Endothelial cell of umbilical vein (primary cell): Measurements from ENCODE around the gene GALNT14. TPM values are rescaled to one million over a fixed set of nuclear protein-coding genes. Genes with fewer than 3 reads are reported as not detected.

Source experiments
- BruUV-seq: library from RNA; stranded (reverse); fragments of 400-500 nt; replicated peaks from 2 replicates; lab custom pipeline; 2021; lab: Mats Ljungman, UMichigan
- CTCF ChIA-PET: fragments of 300-600, 350-600 bp; sonication (Branson Sonifier 250); formaldehyde crosslinking; loops from one replicate; lab custom pipeline; 2021; ENCODE audit warnings: antibody characterized with exemption, inconsistent platforms; lab: Charles Lee
- POLR2A ChIA-PET: fragments of 300-600, 350-600 bp; sonication (Branson Sonifier 250); formaldehyde crosslinking; loops from one replicate; lab custom pipeline; 2021; ENCODE audit warnings: antibody characterized with exemption, inconsistent platforms; lab: Charles Lee
- DNase-seq: peaks from one replicate; pipeline ENCODE4 v3.0.0-alpha.2; 2011; ENCODE audit warnings: low read depth, low spot score
- FAIRE-seq: peaks from 2 replicates; lab custom pipeline; 2011; peaks lifted over from hg19 to GRCh38; lab: Jason Lieb, UNC
- H2AFZ ChIP-seq: 2 replicates; pipeline ENCODE4 v1.6.0; 2012; ENCODE audit warnings: low read depth, low read length, control low read depth, inconsistent platforms
- H3K27ac ChIP-seq: 2 replicates; pipeline ENCODE4 v1.5.1; 2011; ENCODE audit warnings: low read depth, mild to moderate bottlenecking, control low read depth, low read length, moderate library complexity; ENCODE audit not compliant: insufficient read depth
- H3K27me3 ChIP-seq, 2 experiments: 2 replicates each; pipeline versions ENCODE4 v1.6.0 to v1.6.1; 2011; ENCODE audit warnings: low read length in 2 of 2, mixed read lengths in 1 of 2; ENCODE audit not compliant: control insufficient read depth in 2 of 2, insufficient read depth in 2 of 2
- H3K36me3 ChIP-seq, 2 experiments: 2 replicates in 1 of 2; 3 replicates in 1 of 2; pipeline ENCODE4 v1.5.1; 2011; ENCODE audit warnings: low read length in 2 of 2, mild to moderate bottlenecking in 1 of 2, moderate library complexity in 1 of 2; ENCODE audit not compliant: control insufficient read depth in 2 of 2, insufficient read depth in 2 of 2; ENCODE audit errors: extremely low read depth in 1 of 2
- H3K4me1 ChIP-seq: 3 replicates; pipeline ENCODE4 v1.5.1; 2011; ENCODE audit warnings: mild to moderate bottlenecking, low read length; ENCODE audit not compliant: control insufficient read depth, insufficient read depth; ENCODE audit errors: extremely low read depth
- H3K4me2 ChIP-seq: 2 replicates; pipeline ENCODE4 v1.6.1; 2011; ENCODE audit warnings: low read length, control low read depth, mixed read lengths; ENCODE audit not compliant: insufficient read depth
- H3K4me3 ChIP-seq, 3 experiments: fragments of 200-600 bp in 1 of 3; sonication (generic), shearing (Covaris generic) in 1 of 3; replicated peaks in 1 of 3; 2 replicates each; pipeline ENCODE4 v1.5.1; 2011 to 2016; ENCODE audit warnings: control low read depth in 3 of 3, low read length in 3 of 3, mild to moderate bottlenecking in 2 of 3, inconsistent platforms in 1 of 3, low read depth in 1 of 3, moderate library complexity in 1 of 3; ENCODE audit not compliant: insufficient read depth in 1 of 3
- H3K79me2 ChIP-seq: 2 replicates; pipeline ENCODE4 v1.6.0; 2012; ENCODE audit warnings: low read length, inconsistent platforms; ENCODE audit not compliant: control insufficient read depth, insufficient read depth
- H3K9ac ChIP-seq: replicated peaks from 2 replicates; pipeline ENCODE3; 2011; ENCODE audit warnings: low read length, control low read depth; ENCODE audit not compliant: insufficient read depth; ENCODE audit errors: extremely low read depth
- H3K9me1 ChIP-seq: replicated peaks from 3 replicates; pipeline ENCODE4 v1.6.0; 2011; ENCODE audit warnings: mild to moderate bottlenecking, low read length; ENCODE audit not compliant: control insufficient read depth, insufficient read depth; ENCODE audit errors: extremely low read depth
- H3K9me3 ChIP-seq: replicated peaks from 2 replicates; pipeline ENCODE4 v1.5.1; 2012; ENCODE audit warnings: low read length, inconsistent platforms; ENCODE audit not compliant: control insufficient read depth, insufficient read depth
- H4K20me1 ChIP-seq: replicated peaks from 2 replicates; pipeline ENCODE3; 2011; ENCODE audit warnings: mild to moderate bottlenecking, low read length; ENCODE audit not compliant: control insufficient read depth, insufficient read depth; ENCODE audit errors: extremely low read depth
- EZH2 ChIP-seq: IDR thresholded peaks from 2 replicates; pipeline ENCODE4 v1.6.1; 2012; ENCODE audit warnings: borderline replicate concordance, low read depth, mild to moderate bottlenecking, moderate library complexity, low read length, inconsistent platforms; ENCODE audit not compliant: severe bottlenecking
- FOS ChIP-seq: IDR thresholded peaks from 2 replicates; pipeline ENCODE4 v1.6.1; 2011; ENCODE audit warnings: mild to moderate bottlenecking, low read length, moderate library complexity, borderline replicate concordance; ENCODE audit not compliant: insufficient read depth
- GATA2 ChIP-seq: IDR thresholded peaks from 2 replicates; pipeline ENCODE4 v1.7.0; 2011; ENCODE audit warnings: low read depth, mild to moderate bottlenecking, moderate library complexity, mixed read lengths, low read length; ENCODE audit not compliant: insufficient read length, insufficient read depth
- JUN ChIP-seq: IDR thresholded peaks from 2 replicates; pipeline ENCODE4 v1.6.1; 2011; ENCODE audit warnings: borderline replicate concordance, low read depth; ENCODE audit not compliant: insufficient read length, insufficient read depth
- MYC ChIP-seq: IDR thresholded peaks from one replicate; pipeline ENCODE4 v1.6.1; 2011; ENCODE audit warnings: mild to moderate bottlenecking, low read depth, low read length
- POLR2A ChIP-seq: IDR thresholded peaks from 2 replicates; pipeline ENCODE4 v1.6.1; 2012; ENCODE audit warnings: low read depth, mild to moderate bottlenecking, control low read depth, low read length
- POLR2AphosphoS5 ChIP-seq: IDR thresholded peaks from 2 replicates; pipeline ENCODE4 v1.6.1; 2012; ENCODE audit warnings: low read depth, mild to moderate bottlenecking, control low read depth, low read length, moderate library complexity; ENCODE audit not compliant: insufficient read depth
- dilution Hi-C: fragments of 300-500 bp; cut with MboI; formaldehyde crosslinking; loops from one replicate; pipeline ENCODE4 v1.15.0; 2019; ENCODE audit warnings: low sequenced_read_pairs; ENCODE audit not compliant: extremely low pct_ligation_motif_present
- intact Hi-C: fragments of 100-400 bp; cut with micrococcal nuclease; formaldehyde crosslinking; loops from one replicate; pipeline ENCODE4 v1.10.0; 2022
- polyA plus RNA-seq, 4 experiments: library from polyadenylated mRNA; depleted of rRNA in 3 of 4; stranded (reverse) in 3 of 4; unstranded in 1 of 4; fragments of >200 nt; gene quantifications; 2 replicates each; pipeline versions ENCODE4 v1.2.1 to v1.2.3, GENCODE V29; 2011 to 2012; ENCODE audit warnings: missing spikeins in 1 of 4
- total RNA-seq: library from RNA; stranded (reverse); gene quantifications from 2 replicates; pipeline ENCODE4 v1.2.3, GENCODE V29; 2021
- TF ChIP-seq, protein P1 (sequence below), 2 donors: IDR thresholded peaks; 1 replicate in 1 of 2; 2 replicates in 1 of 2; pipeline ENCODE4 v1.5.1; 2011; ENCODE audit warnings: low read length in 2 of 2, mild to moderate bottlenecking in 2 of 2, moderate library complexity in 2 of 2, control low read depth in 1 of 2, inconsistent platforms in 1 of 2, low read depth in 1 of 2; ENCODE audit not compliant: insufficient read depth in 1 of 2; ENCODE audit errors: extremely low read depth in 1 of 2
- TF ChIP-seq, protein P2 (sequence below): IDR thresholded peaks from 2 replicates; pipeline ENCODE4 v1.6.1; 2011; ENCODE audit not compliant: insufficient read depth, insufficient read length

The GALNT14 gene
- total and polyA plus RNA-seq, 2 donors (not counting 3 experiments of a cell fraction or from before 2014, with no cell fraction given), result 0.04 to 0.40 TPM

- Histone ChIP-seq H3K9me1 (no peaks in the 10 kb centered on the region), H2AFZ (no peak overlapping the region), H3K4me1 (no peaks in the 10 kb centered on the region), H3K4me3 (no peak overlapping the region), H3K9ac (no peak overlapping the region), H3K27ac (no peak overlapping the region), H4K20me1 (no peaks in the 10 kb centered on the region), H3K27me3 (no peaks in the 10 kb centered on the region), H3K4me2 (no peak overlapping the region), H3K36me3 (no peaks in the 10 kb centered on the region), H3K79me2 (no peaks in the 10 kb centered on the region), H3K9me3 (peaks cover 3% of the 10 kb centered on the region)
- DNase-seq, result no peak
- dilution Hi-C loops, result no loop called here
- POLR2A ChIA-PET, result no interaction called here
- TF ChIP-seq POLR2A (no peak), POLR2AphosphoS5 (no peak), JUN (no peak), GATA2 (no peak), MYC (no peak), EZH2 (no peak), FOS (no peak)
- TF ChIP-seq, protein P1, sequence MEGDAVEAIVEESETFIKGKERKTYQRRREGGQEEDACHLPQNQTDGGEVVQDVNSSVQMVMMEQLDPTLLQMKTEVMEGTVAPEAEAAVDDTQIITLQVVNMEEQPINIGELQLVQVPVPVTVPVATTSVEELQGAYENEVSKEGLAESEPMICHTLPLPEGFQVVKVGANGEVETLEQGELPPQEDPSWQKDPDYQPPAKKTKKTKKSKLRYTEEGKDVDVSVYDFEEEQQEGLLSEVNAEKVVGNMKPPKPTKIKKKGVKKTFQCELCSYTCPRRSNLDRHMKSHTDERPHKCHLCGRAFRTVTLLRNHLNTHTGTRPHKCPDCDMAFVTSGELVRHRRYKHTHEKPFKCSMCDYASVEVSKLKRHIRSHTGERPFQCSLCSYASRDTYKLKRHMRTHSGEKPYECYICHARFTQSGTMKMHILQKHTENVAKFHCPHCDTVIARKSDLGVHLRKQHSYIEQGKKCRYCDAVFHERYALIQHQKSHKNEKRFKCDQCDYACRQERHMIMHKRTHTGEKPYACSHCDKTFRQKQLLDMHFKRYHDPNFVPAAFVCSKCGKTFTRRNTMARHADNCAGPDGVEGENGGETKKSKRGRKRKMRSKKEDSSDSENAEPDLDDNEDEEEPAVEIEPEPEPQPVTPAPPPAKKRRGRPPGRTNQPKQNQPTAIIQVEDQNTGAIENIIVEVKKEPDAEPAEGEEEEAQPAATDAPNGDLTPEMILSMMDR (IDR thresholded peaks at IDR 0.05; ENCODE audit: extremely low read depth in 1 of 2, insufficient read depth in 1 of 2, low read depth in 1 of 2, low read length in 2 of 2), result no peak
- TF ChIP-seq, protein P2, sequence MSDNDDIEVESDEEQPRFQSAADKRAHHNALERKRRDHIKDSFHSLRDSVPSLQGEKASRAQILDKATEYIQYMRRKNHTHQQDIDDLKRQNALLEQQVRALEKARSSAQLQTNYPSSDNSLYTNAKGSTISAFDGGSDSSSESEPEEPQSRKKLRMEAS, result no peak
- CTCF ChIA-PET, result no interaction called here
- BruUV-seq, result no TSS peak
- intact Hi-C loops, result no loop called here
- no peak for FAIRE-seq
These were observed 187.9 kb downstream of the GALNT14 start for GRCh38 chr2:30950339-30950738.
